A549 treated with GW870086 at 1 μM for 4 hours (cell line): ENCODE results near the gene ZRSR2. TPM values are rescaled to one million over a fixed set of nuclear protein-coding genes. Genes with fewer than 3 reads are reported as not detected.

Experiments used
- total RNA-seq: library from RNA; stranded (reverse); fragments of 200-300 nt; extraction: Qiagen RNA extraction; gene quantifications from 5 replicates; pipeline ENCODE4 v1.2.3, GENCODE V29; 2022; ENCODE audit warnings: low read depth

Gene ZRSR2
- 10.2 to 11.6 TPM (median 10.6 TPM) in 5 replicates for total RNA-seq

GRCh38 chrX:15789979-15790768 is at the start of gene ZRSR2:
Gene ZRSR2 (plus strand): TSS chrX:15790484. CDS start chrX:15790496, 12 bp downstream.

GRCh38 chrX:15854712-15855567 is 64.7 kb downstream of the ZRSR2 start, which contains the start of gene AP1S2:
Gene AP1S2 (minus strand): TSS chrX:15854813. CDS start chrX:15852524, 2,289 bp downstream.

Other genes starting within 250 kb of the ZRSR2 start
- gene ACE2, start 189.5 kb upstream of the ZRSR2 start, total RNA-seq = 0.07 TPM in 1 of 5 replicates, not detected in the others
- gene CLTRN, start 125.7 kb upstream of the ZRSR2 start, total RNA-seq = 0.72 to 1.1 TPM (median 0.91 TPM) in 5 replicates
- gene CA5B, start 52.2 kb upstream of the ZRSR2 start, total RNA-seq = 1.8 to 3.8 TPM (median 3.0 TPM) in 5 replicates
- 14.6 to 17.9 TPM (median 15.2 TPM) in 5 replicates for gene AP1S2, start 64.3 kb downstream of the ZRSR2 start, total RNA-seq